Mucosa of rectum (tissue), 2 donors: ENCODE data around the gene ZRANB1.

Source experiments
- H3K27ac ChIP-seq, 2 donors: one replicate each; pipeline ENCODE4 v1.7.0; 2013; ENCODE audit warnings: inconsistent platforms in 2 of 2, low read depth in 2 of 2, low read length in 2 of 2
- H3K27me3 ChIP-seq, 2 donors: one replicate each; pipeline ENCODE4 v1.7.0; 2013; ENCODE audit warnings: low read length in 2 of 2; ENCODE audit not compliant: control insufficient read depth in 2 of 2, insufficient read depth in 2 of 2
- H3K36me3 ChIP-seq, 2 donors: one replicate each; pipeline ENCODE4 v1.7.0; 2013; ENCODE audit warnings: low read length in 2 of 2; ENCODE audit not compliant: control insufficient read depth in 2 of 2, insufficient read depth in 2 of 2
- H3K4me1 ChIP-seq, 2 donors: one replicate each; pipeline ENCODE4 v1.7.0; 2013; ENCODE audit warnings: low read length in 2 of 2, mild to moderate bottlenecking in 1 of 2; ENCODE audit not compliant: control insufficient read depth in 2 of 2, insufficient read depth in 2 of 2
- H3K4me3 ChIP-seq, 2 donors: one replicate each; pipeline ENCODE4 v1.7.0; 2013; ENCODE audit warnings: low read length in 2 of 2
- H3K9ac ChIP-seq, 2 donors: one replicate each; pipeline ENCODE4 v1.7.0; 2013; ENCODE audit warnings: low read length in 2 of 2, low read depth in 1 of 2, mild to moderate bottlenecking in 1 of 2
- H3K9me3 ChIP-seq, 2 donors: one replicate each; pipeline ENCODE4 v1.7.0; 2013; ENCODE audit warnings: low read length in 2 of 2; ENCODE audit not compliant: control insufficient read depth in 2 of 2
- donor health status: healthy.
- donor health status: Normal muscosa, but diverticular disease.

The ZRANB1 gene

GRCh38 chr10:125003901-125004467, 62.1 kb downstream of the ZRANB1 start:
- peaks cover 10 to 12% of the 10 kb centered on the region in 2 donors for H3K4me1 ChIP-seq
- H3K27me3 ChIP-seq: no peaks in the 10 kb centered on the region
- no peak overlapping the region for H3K27ac ChIP-seq
- no peaks in the 10 kb centered on the region for H3K9me3 ChIP-seq
- H3K36me3 ChIP-seq: peaks cover 53 to 58% of the 10 kb centered on the region in 2 donors
- no peak overlapping the region for H3K9ac ChIP-seq
- no peak overlapping the region for H3K4me3 ChIP-seq

- Histone ChIP-seq H3K27ac (no peak overlapping the region), H3K27me3 (no peaks in the 10 kb centered on the region), H3K36me3 (peaks cover 49 to 54% of the 10 kb centered on the region in 2 donors), H3K4me1 (peaks cover 15 to 20% of the 10 kb centered on the region in 2 donors), H3K4me3 (no peak overlapping the region), H3K9me3 (no peaks in the 10 kb centered on the region), H3K9ac (no peak overlapping the region)
Observed at GRCh38 chr10:125004571-125005311, 62.8 kb downstream of the ZRANB1 start.

GRCh38 chr10:125005312-125006187, 63.6 kb downstream of the ZRANB1 start:
- Histone ChIP-seq H3K9ac (no peak overlapping the region), H3K4me1 (peaks cover 13 to 22% of the 10 kb centered on the region in 2 donors), H3K27ac (no peak overlapping the region), H3K9me3 (no peaks in the 10 kb centered on the region), H3K27me3 (no peaks in the 10 kb centered on the region), H3K36me3 (peaks cover 43 to 47% of the 10 kb centered on the region in 2 donors), H3K4me3 (no peak overlapping the region)

- Histone ChIP-seq H3K9me3 (no peaks in the 10 kb centered on the region), H3K27me3 (no peaks in the 10 kb centered on the region), H3K4me1 (peaks cover 13 to 22% of the 10 kb centered on the region in 2 donors), H3K9ac (no peak overlapping the region), H3K36me3 (peaks cover 41 to 48% of the 10 kb centered on the region in 2 donors), H3K27ac (no peak overlapping the region), H3K4me3 (no peak overlapping the region)
Observed at GRCh38 chr10:125006188-125006680, 64.3 kb downstream of the ZRANB1 start.

DNA sequence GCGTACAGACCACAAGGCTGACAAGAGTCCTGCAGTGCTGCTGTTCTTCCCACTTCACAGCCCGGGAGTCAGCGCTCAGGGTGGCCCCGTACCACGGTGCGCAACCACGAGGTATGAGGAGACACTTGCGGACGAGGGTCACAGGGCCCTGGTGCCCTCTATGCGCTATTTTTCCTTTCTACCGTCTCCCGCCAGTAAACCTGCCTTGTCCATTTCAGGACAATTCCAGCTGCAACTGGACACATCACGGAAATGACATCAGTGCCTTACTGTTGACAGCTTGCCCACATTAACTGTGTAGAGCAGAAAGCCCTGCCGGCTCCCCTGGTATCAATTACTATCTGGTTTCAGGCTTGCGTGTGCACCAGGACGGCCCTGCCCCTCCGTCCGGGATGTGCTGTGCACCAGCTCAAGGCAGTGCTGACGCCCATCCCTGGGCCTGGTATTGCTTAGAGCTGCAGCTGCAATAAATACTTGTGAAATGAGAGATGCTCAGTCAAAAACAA, 65.1 kb downstream of the ZRANB1 start:
- H3K27ac ChIP-seq: no peak overlapping the region
- peaks cover 15 to 22% of the 10 kb centered on the region in 2 donors for H3K4me1 ChIP-seq
- H3K36me3 ChIP-seq: peaks cover 34 to 46% of the 10 kb centered on the region in 2 donors
- H3K4me3 ChIP-seq: no peak overlapping the region
- H3K9me3 ChIP-seq: no peaks in the 10 kb centered on the region
- no peaks in the 10 kb centered on the region for H3K27me3 ChIP-seq
- no peak overlapping the region for H3K9ac ChIP-seq

DNA sequence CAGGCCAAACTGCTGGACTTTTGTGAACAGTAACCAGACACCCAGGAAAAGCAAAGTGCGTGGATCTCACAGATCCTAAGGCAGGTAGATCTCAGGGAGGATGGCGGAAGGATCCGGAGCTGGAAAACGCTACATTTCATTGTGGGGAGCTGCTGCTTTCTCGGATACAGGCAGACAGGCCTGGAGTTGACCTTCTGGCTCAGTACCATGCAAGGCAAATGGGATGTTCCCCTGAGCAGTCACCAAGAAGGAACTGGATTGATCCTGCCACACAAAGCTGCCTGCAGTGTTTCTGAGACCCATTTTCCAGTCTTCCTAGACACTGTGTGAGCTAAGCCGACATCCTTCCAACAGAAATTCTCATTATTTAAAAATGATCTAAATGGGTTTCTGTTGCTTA, 65.5 kb downstream of the ZRANB1 start:
- Histone ChIP-seq H3K27me3 (no peaks in the 10 kb centered on the region), H3K9ac (no peak overlapping the region), H3K36me3 (peaks cover 32 to 42% of the 10 kb centered on the region in 2 donors), H3K4me3 (no peak overlapping the region), H3K9me3 (no peaks in the 10 kb centered on the region), H3K27ac (no peak overlapping the region), H3K4me1 (peaks cover 17 to 22% of the 10 kb centered on the region in 2 donors)

DNA sequence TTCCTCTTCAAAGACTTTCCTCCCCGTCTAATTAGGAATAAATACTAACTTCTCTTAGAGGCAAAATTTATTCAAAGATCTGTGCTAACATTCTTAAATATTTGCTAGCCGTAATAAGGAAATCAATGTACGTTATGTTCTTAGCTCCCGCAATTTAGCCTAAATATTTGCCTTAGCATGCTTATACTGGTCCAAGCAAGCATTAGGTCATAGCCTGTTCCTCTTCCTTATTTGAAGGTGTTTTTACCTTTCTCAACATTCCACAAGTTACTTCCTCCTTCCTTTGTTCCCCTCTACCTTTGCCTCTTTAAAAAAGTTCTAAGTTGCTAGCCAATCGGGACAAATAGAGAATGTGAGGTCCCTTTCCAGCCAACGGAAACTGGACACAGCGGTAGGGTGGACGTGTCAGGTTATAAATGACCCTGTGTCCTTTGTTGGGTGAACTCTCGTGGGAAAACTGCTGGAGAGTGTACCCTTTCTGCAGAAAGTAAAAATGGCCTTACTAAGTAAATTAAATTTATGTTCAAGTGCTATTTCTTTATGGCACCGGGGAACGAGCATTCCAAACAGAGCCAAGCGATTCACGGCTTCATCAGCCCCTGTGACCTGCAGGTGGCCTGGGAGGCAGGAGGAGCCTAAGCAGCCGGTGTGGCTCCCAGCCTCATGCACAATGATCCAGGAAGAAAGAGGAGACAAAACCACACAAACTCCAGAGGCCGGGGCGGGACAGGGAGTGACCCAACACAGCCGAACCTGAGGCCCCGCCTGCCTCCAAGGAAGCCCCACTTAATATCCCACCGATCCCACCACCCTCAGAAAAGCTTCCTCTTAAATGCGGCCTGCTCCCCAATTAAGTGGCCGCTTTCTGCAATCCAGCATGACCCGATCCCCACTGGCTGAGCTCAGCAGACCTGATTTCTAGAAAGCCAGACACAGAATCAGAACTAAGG, 67.0 kb downstream of the ZRANB1 start:
- peak overlapping the region; percentile 13 to 19 for H3K4me3 ChIP-seq
- peak overlapping the region; percentile 47 to 53 for H3K9ac ChIP-seq
- H3K27me3 ChIP-seq: no peaks in the 10 kb centered on the region
- peaks cover 24 to 33% of the 10 kb centered on the region in 2 donors for H3K4me1 ChIP-seq
- peak overlapping the region; percentile 70 to 85 for H3K27ac ChIP-seq
- H3K36me3 ChIP-seq: peaks cover 20 to 32% of the 10 kb centered on the region in 2 donors
- no peaks in the 10 kb centered on the region for H3K9me3 ChIP-seq

- H3K4me1 ChIP-seq: peaks cover 24 to 34% of the 10 kb centered on the region in 2 donors
- peak overlapping the region; percentile 47 to 53 for H3K9ac ChIP-seq
- H3K27ac ChIP-seq: peak overlapping the region; percentile 70 to 85
Observed at GRCh38 chr10:125009661-125010161, 67.8 kb downstream of the ZRANB1 start.

GRCh38 chr10:125010362-125010761, 68.4 kb downstream of the ZRANB1 start:
- H3K9me3 ChIP-seq: no peaks in the 10 kb centered on the region
- H3K27me3 ChIP-seq: no peaks in the 10 kb centered on the region
- no peak overlapping the region for H3K4me3 ChIP-seq
- peaks cover 9 to 20% of the 10 kb centered on the region in 2 donors for H3K36me3 ChIP-seq
- peaks cover 24 to 37% of the 10 kb centered on the region in 2 donors for H3K4me1 ChIP-seq
- no peak overlapping the region for H3K9ac ChIP-seq
- no peak overlapping the region for H3K27ac ChIP-seq

More at GRCh38 chr10:125009661-125010161, 67.8 kb downstream of the ZRANB1 start:
- H3K36me3 ChIP-seq: peaks cover 15 to 26% of the 10 kb centered on the region in 2 donors
- peak overlapping the region; percentile 5 to 19 for H3K4me3 ChIP-seq
- no peaks in the 10 kb centered on the region for H3K9me3 ChIP-seq
- no peaks in the 10 kb centered on the region for H3K27me3 ChIP-seq
